H1 (cell line): ENCODE data around the gene GET3. TPM values are rescaled to one million over a fixed set of nuclear protein-coding genes. Genes with fewer than 3 reads are reported as not detected.

Experiments
- EP300 ChIP-seq, 2 experiments: IDR thresholded peaks; 1 replicate in 1 of 2; 2 replicates in 1 of 2; pipeline ENCODE4 v1.6.1; 2011 to 2012; ENCODE audit warnings: low read depth in 2 of 2, low read length in 2 of 2, mild to moderate bottlenecking in 2 of 2, borderline replicate concordance in 1 of 2, inconsistent platforms in 1 of 2, moderate library complexity in 1 of 2
- KDM5A ChIP-seq: fragments of 200-600 bp; IDR thresholded peaks from 2 replicates; pipeline ENCODE4 v1.7.1; 2012; ENCODE audit warnings: mild to moderate bottlenecking, low read length, inconsistent platforms, mixed read lengths
- NANOG ChIP-seq: IDR thresholded peaks from 2 replicates; pipeline ENCODE4 v1.6.1; 2011; ENCODE audit warnings: low read length, low read depth, mild to moderate bottlenecking, inconsistent platforms; ENCODE audit not compliant: insufficient read depth, poor library complexity, severe bottlenecking
- POU5F1 ChIP-seq: IDR thresholded peaks from 2 replicates; pipeline ENCODE4 v1.6.1; 2011; ENCODE audit warnings: low read depth, mild to moderate bottlenecking, low read length, moderate library complexity
- SAP30 ChIP-seq: fragments of 300-600 bp; sonication (generic); IDR thresholded peaks from 2 replicates; pipeline ENCODE4 v1.7.1; 2012; ENCODE audit warnings: low read length, moderate library complexity, mild to moderate bottlenecking, inconsistent platforms; ENCODE audit not compliant: insufficient read depth, insufficient replicate concordance
- SIN3A ChIP-seq, 2 experiments: IDR thresholded peaks in 1 of 2; conservative IDR thresholded peaks in 1 of 2; 2 replicates each; pipeline ENCODE4 v1.6.1; 2011 to 2012; ENCODE audit warnings: low read length in 2 of 2, improper control_type of control experiment in 1 of 2, low read depth in 1 of 2, mild to moderate bottlenecking in 1 of 2
- ZNF274 ChIP-seq: IDR thresholded peaks from 2 replicates; pipeline ENCODE4 v1.7.0; 2012; ENCODE audit warnings: low read length, borderline replicate concordance; ENCODE audit errors: extremely low read depth
- polyA plus RNA-seq, 7 experiments: library from polyadenylated mRNA; depleted of rRNA in 3 of 7; stranded (reverse) in 5 of 7; unstranded in 2 of 7; fragments of >200 nt in 5 of 7; fragments of 200-250 nt in 2 of 7; gene quantifications; 1 replicate in 5 of 7; 2 replicates in 1 of 7; 4 replicates in 1 of 7; pipeline versions ENCODE4 v1.2.1 to v1.2.3, GENCODE V29; 2011 to 2013; ENCODE audit warnings: missing spikeins in 2 of 7, mixed read lengths in 2 of 7
- total RNA-seq: library from RNA; stranded (reverse); fragmentation: NEBNext Ultra II Directional; extraction: Animal tissue kit (Norgen Biotek cat#: 25700); gene quantifications from 2 replicates; pipeline ENCODE4 v1.2.1, GENCODE V29; 2021
- TF ChIP-seq, protein P1 (sequence below): fragments of 300-600 bp; sonication (generic); IDR thresholded peaks from 2 replicates; pipeline ENCODE4 v1.7.1; 2012; ENCODE audit warnings: low read length, moderate library complexity, mild to moderate bottlenecking, inconsistent platforms; ENCODE audit not compliant: insufficient replicate concordance

Gene GET3
- total and polyA plus RNA-seq, 2 of the 8 experiments (the other 6 are each of a cell fraction or from before 2014, with no cell fraction given), result 105 to 297 TPM

DNA sequence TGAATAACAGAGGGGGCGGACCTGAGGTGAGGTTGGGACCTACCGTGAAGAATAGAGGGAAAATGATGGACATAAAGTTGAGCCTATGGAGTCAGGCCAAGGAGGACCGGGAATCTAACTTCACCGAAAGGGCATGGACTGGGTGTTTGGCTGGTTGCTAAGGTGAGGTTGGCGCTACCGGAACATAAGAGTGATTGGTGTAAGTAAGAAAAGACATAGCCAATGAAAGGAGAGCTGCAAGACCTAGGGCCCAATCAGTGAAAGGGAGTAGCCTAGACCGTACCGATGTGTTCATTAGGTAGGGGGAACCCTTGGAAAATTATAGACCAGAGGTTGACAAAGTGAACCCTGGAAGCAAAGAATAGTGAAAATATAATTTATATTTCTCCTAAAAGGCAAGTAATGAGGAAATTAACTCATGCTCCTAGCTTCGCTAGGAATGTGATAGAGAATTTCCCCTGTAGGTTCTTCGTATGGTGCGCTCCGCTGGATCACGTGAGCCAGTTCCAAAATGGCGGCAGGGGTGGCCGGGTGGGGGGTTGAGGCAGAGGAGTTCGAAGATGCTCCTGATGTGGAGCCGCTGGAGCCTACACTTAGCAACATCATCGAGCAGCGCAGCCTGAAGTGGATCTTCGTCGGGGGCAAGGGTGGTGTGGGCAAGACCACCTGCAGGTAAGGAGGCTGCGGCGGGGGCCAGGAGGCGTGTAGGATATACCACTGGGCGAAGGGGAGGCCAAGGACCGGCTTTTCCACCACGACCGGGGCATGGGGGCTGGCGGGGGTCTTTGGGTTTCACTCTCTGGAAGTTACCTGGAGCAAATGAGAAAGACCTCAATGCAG is at the start of gene GET3 (continued):
- TF ChIP-seq, protein P1, sequence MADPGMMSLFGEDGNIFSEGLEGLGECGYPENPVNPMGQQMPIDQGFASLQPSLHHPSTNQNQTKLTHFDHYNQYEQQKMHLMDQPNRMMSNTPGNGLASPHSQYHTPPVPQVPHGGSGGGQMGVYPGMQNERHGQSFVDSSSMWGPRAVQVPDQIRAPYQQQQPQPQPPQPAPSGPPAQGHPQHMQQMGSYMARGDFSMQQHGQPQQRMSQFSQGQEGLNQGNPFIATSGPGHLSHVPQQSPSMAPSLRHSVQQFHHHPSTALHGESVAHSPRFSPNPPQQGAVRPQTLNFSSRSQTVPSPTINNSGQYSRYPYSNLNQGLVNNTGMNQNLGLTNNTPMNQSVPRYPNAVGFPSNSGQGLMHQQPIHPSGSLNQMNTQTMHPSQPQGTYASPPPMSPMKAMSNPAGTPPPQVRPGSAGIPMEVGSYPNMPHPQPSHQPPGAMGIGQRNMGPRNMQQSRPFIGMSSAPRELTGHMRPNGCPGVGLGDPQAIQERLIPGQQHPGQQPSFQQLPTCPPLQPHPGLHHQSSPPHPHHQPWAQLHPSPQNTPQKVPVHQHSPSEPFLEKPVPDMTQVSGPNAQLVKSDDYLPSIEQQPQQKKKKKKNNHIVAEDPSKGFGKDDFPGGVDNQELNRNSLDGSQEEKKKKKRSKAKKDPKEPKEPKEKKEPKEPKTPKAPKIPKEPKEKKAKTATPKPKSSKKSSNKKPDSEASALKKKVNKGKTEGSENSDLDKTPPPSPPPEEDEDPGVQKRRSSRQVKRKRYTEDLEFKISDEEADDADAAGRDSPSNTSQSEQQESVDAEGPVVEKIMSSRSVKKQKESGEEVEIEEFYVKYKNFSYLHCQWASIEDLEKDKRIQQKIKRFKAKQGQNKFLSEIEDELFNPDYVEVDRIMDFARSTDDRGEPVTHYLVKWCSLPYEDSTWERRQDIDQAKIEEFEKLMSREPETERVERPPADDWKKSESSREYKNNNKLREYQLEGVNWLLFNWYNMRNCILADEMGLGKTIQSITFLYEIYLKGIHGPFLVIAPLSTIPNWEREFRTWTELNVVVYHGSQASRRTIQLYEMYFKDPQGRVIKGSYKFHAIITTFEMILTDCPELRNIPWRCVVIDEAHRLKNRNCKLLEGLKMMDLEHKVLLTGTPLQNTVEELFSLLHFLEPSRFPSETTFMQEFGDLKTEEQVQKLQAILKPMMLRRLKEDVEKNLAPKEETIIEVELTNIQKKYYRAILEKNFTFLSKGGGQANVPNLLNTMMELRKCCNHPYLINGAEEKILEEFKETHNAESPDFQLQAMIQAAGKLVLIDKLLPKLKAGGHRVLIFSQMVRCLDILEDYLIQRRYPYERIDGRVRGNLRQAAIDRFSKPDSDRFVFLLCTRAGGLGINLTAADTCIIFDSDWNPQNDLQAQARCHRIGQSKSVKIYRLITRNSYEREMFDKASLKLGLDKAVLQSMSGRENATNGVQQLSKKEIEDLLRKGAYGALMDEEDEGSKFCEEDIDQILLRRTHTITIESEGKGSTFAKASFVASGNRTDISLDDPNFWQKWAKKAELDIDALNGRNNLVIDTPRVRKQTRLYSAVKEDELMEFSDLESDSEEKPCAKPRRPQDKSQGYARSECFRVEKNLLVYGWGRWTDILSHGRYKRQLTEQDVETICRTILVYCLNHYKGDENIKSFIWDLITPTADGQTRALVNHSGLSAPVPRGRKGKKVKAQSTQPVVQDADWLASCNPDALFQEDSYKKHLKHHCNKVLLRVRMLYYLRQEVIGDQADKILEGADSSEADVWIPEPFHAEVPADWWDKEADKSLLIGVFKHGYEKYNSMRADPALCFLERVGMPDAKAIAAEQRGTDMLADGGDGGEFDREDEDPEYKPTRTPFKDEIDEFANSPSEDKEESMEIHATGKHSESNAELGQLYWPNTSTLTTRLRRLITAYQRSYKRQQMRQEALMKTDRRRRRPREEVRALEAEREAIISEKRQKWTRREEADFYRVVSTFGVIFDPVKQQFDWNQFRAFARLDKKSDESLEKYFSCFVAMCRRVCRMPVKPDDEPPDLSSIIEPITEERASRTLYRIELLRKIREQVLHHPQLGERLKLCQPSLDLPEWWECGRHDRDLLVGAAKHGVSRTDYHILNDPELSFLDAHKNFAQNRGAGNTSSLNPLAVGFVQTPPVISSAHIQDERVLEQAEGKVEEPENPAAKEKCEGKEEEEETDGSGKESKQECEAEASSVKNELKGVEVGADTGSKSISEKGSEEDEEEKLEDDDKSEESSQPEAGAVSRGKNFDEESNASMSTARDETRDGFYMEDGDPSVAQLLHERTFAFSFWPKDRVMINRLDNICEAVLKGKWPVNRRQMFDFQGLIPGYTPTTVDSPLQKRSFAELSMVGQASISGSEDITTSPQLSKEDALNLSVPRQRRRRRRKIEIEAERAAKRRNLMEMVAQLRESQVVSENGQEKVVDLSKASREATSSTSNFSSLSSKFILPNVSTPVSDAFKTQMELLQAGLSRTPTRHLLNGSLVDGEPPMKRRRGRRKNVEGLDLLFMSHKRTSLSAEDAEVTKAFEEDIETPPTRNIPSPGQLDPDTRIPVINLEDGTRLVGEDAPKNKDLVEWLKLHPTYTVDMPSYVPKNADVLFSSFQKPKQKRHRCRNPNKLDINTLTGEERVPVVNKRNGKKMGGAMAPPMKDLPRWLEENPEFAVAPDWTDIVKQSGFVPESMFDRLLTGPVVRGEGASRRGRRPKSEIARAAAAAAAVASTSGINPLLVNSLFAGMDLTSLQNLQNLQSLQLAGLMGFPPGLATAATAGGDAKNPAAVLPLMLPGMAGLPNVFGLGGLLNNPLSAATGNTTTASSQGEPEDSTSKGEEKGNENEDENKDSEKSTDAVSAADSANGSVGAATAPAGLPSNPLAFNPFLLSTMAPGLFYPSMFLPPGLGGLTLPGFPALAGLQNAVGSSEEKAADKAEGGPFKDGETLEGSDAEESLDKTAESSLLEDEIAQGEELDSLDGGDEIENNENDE, result no peak
- TF ChIP-seq NANOG (no peak), SIN3A (conservative IDR thresholded peaks at IDR 0.05 in 1 of 2, IDR thresholded peaks at IDR 0.05 in 1 of 2; ENCODE audit: low read depth in 1 of 2, low read length in 2 of 2) (peak; percentile 49 to 60; a peak in 2 of 4 replicates), SAP30 (peak; percentile 79), KDM5A (peak; percentile 100), POU5F1 (no peak), EP300 (IDR thresholded peaks at IDR 0.05; ENCODE audit: borderline replicate concordance in 1 of 2, low read depth in 2 of 2, low read length in 2 of 2) (peak in 1 of 2 experiments; percentile 99; a peak in 2 of 3 replicates), ZNF274 (no peak)
